Prostate gland (tissue), 2 donors: ENCODE results near the gene PTGES.

ENCODE experiments used
- POLR2A ChIP-seq: fragments of 450-650 bp; IDR thresholded peaks from one replicate; pipeline ENCODE4 v1.6.1; 2016; ENCODE audit warnings: antibody characterized with exemption, mild to moderate bottlenecking
- POLR2AphosphoS5 ChIP-seq: sonication (generic); formaldehyde crosslinking; IDR thresholded peaks from one replicate; pipeline ENCODE4 v1.6.1; 2017; ENCODE audit warnings: antibody characterized with exemption
- TF ChIP-seq, protein P1 (sequence below), 4 experiments: fragments of 200-600 bp in 2 of 4; fragments of 450-650 bp in 2 of 4; sonication (generic) in 2 of 4; IDR thresholded peaks; 1 replicate in 3 of 4; 2 replicates in 1 of 4; pipeline ENCODE4 v1.5.1; 2016 to 2019; ENCODE audit warnings: antibody characterized with exemption in 4 of 4, mild to moderate bottlenecking in 2 of 4, moderate library complexity in 2 of 4

DNA sequence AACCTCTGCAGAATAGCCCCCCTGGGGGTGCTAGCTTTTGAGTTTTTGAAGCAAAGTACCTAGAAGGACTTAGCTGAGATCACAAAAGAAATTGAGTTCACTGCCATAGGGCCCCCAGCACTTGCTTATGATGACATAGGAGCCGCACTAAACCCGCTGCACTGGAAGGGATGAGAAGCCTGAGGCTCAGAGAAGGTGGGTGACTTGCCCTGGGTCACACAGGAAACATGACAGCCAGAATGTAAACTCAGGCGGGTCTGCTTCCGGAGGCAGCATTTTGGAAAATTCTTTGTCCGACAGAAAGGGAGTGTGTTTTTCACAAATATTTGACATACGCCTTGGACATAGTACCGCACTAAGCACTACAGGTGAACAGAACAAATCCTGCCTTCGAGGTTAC lies 41.7 kb upstream of the PTGES start:
- TF ChIP-seq POLR2A (no peak), POLR2AphosphoS5 (no peak)
- TF ChIP-seq, protein P1, sequence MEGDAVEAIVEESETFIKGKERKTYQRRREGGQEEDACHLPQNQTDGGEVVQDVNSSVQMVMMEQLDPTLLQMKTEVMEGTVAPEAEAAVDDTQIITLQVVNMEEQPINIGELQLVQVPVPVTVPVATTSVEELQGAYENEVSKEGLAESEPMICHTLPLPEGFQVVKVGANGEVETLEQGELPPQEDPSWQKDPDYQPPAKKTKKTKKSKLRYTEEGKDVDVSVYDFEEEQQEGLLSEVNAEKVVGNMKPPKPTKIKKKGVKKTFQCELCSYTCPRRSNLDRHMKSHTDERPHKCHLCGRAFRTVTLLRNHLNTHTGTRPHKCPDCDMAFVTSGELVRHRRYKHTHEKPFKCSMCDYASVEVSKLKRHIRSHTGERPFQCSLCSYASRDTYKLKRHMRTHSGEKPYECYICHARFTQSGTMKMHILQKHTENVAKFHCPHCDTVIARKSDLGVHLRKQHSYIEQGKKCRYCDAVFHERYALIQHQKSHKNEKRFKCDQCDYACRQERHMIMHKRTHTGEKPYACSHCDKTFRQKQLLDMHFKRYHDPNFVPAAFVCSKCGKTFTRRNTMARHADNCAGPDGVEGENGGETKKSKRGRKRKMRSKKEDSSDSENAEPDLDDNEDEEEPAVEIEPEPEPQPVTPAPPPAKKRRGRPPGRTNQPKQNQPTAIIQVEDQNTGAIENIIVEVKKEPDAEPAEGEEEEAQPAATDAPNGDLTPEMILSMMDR (IDR thresholded peaks at IDR 0.05), result no peak
